ENCODE results near the gene CNDP2.

Gene CNDP2

DNA sequence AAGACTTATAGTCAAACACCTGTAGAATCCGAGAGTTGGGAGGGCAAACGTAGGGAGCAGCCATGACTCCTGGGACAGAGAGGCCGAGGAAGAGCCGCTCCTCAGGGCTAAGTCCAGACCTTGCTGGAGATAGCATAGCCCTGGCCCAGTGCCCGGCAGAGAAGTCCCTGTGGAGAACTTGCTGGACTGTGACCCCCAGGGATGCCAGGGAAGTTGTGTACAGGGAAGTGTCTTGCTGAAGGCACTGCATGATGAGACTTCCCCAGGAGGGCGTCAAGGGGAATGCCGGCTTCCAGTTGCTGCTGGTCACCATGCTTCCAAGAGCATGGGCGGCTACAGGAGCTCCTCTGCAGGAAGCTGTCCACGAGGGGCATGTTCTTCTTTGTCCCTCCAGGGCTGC lies 29.6 kb downstream of the CNDP2 start:
- in situ Hi-C loops (cut with MboI; ENCODE audit: low pct_unique_long_range_greater_than_20kb, low sequenced_read_pairs, unreplicated experiment) = loop anchor here (25.0 kb wide), 1 partner anchor 313 kb away; no protein-coding TSS in a partner anchor
- no peak for DNase-seq (ENCODE audit: low spot score)
- TF ChIP-seq, protein P1, sequence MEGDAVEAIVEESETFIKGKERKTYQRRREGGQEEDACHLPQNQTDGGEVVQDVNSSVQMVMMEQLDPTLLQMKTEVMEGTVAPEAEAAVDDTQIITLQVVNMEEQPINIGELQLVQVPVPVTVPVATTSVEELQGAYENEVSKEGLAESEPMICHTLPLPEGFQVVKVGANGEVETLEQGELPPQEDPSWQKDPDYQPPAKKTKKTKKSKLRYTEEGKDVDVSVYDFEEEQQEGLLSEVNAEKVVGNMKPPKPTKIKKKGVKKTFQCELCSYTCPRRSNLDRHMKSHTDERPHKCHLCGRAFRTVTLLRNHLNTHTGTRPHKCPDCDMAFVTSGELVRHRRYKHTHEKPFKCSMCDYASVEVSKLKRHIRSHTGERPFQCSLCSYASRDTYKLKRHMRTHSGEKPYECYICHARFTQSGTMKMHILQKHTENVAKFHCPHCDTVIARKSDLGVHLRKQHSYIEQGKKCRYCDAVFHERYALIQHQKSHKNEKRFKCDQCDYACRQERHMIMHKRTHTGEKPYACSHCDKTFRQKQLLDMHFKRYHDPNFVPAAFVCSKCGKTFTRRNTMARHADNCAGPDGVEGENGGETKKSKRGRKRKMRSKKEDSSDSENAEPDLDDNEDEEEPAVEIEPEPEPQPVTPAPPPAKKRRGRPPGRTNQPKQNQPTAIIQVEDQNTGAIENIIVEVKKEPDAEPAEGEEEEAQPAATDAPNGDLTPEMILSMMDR (IDR thresholded peaks at IDR 0.05; ENCODE audit: extremely low read depth, insufficient read depth, missing control alignments) = no peak

DNA sequence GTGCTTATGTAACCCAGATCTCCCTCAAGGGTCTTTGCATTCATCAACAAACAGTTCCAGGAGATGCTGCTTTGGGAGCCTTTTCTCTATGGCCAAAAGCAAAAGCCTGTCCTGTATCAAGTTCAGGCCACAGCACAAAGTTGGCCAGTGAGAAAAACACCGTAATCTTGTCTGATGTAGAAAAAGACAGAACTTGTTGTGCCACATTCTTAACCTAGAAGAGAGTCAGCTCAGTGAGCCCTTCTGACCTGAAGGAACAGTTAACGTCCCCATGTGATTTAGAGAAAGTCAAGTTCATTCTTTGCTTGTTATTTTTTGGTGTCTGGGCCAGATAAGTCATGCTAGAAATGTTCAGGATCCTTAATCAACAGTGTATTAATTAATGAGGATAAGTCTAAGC lies 30.3 kb downstream of the CNDP2 start:
- in situ Hi-C loops (cut with MboI; ENCODE audit: low pct_unique_long_range_greater_than_20kb, low sequenced_read_pairs, unreplicated experiment) = loop anchor here (25.0 kb wide), 1 partner anchor 314 kb away; no protein-coding TSS in a partner anchor
- TF ChIP-seq, protein P1 (IDR thresholded peaks at IDR 0.05; ENCODE audit: extremely low read depth, insufficient read depth, missing control alignments) = no peak
- no peak for DNase-seq (ENCODE audit: low spot score)

DNA sequence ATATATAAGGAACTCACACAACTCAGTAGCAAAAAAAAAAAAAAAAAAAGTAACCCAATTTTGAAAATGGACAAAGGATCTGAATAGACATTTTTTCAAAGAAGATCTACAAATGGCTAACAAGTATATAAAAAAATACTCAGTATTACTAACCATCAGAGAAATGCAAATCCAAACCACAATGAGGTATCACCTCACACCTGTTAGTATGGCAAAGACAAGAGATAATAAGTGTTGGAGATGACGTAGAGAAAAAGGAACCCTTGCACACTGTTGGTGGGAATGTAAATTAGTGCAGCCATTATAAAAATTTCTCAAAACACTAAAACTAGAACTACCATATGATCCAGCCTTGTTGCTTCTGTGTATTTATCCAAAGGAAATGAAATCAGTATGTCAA lies 32.3 kb downstream of the CNDP2 start:
- in situ Hi-C loops (cut with MboI; ENCODE audit: low pct_unique_long_range_greater_than_20kb, low sequenced_read_pairs, unreplicated experiment) = loop anchor here (25.0 kb wide), 1 partner anchor 316 kb away; no protein-coding TSS in a partner anchor
- TF ChIP-seq, protein P1 (IDR thresholded peaks at IDR 0.05; ENCODE audit: extremely low read depth, insufficient read depth, missing control alignments) = no peak
- no peak for DNase-seq (ENCODE audit: low spot score)

DNA sequence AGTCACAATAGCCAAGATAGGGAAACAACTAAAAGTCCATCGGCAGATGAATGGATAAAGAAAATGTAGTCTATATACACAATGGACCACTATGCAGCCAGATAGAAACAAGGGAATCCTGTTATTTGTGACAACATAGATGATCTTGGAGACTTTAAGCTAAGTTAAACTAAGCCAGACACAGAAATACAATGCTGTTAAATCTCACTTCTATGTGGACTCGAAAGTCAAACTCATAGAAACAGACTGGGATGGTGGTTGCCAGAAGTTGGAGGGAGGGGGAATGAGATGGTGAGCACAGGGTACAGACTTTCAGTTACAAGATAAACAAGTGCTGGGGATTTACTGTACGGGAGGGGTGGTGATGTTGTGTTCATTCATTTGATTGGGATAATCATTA lies 32.8 kb downstream of the CNDP2 start:
- TF ChIP-seq, protein P1 (IDR thresholded peaks at IDR 0.05; ENCODE audit: extremely low read depth, insufficient read depth, missing control alignments) = no peak
- no peak for DNase-seq (ENCODE audit: low spot score)
- in situ Hi-C loops (cut with MboI; ENCODE audit: low pct_unique_long_range_greater_than_20kb, low sequenced_read_pairs, unreplicated experiment) = loop anchor here (25.0 kb wide), 1 partner anchor 317 kb away; no protein-coding TSS in a partner anchor

- TF ChIP-seq, protein P1 (IDR thresholded peaks at IDR 0.05; ENCODE audit: extremely low read depth, insufficient read depth, missing control alignments) = no peak
- in situ Hi-C loops (cut with MboI; ENCODE audit: low pct_unique_long_range_greater_than_20kb, low sequenced_read_pairs, unreplicated experiment) = loop anchor here (25.0 kb wide), 1 partner anchor 317 kb away; no protein-coding TSS in a partner anchor
- no peak for DNase-seq (ENCODE audit: low spot score)
These were observed 33.2 kb downstream of the CNDP2 start for GRCh38 chr18:74529378-74529777.

DNA sequence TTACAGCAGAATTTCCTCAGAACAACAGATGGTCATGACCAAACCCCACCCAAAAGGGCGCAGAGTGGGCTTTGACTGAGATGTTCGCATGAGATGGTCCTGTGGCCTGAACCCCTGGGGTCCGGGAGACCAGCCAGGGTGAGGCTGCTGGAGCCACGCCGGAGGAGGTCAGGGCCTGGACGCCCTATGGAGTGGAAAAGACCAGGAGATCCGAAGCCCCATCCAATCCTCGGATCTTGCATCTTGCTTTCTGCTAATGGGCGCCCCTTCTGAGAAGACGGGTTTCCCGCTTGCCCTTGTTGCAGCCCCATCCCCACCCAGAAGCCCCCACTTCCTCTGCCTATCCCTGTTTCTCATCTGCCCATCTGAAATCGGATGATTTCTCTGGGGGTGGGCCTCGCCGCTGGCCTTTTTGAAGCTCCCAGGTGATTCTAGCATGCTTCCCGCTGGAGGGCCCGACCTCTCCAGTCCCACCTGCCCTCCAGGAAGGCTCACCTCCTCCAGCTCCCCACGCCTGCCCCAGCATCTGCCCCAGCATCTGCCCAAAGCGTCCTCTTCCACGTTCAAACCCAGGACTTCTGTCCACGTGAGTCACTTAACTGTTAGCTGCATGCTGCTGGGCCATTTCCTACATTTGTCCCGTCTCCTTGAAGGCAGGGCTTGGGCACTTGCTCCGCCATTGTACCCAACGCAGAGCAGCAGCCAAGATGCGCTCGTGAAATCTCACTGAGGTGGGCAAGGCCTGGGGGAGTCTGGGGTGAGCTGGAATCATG lies 33.8 kb downstream of the CNDP2 start:
- in situ Hi-C loops (cut with MboI; ENCODE audit: low pct_unique_long_range_greater_than_20kb, low sequenced_read_pairs, unreplicated experiment) = loop anchor here (25.0 kb wide), 1 partner anchor 318 kb away; no protein-coding TSS in a partner anchor
- TF ChIP-seq, protein P1 (IDR thresholded peaks at IDR 0.05; ENCODE audit: extremely low read depth, insufficient read depth, missing control alignments) = no peak
- DNase-seq (ENCODE audit: low spot score) = no peak
